Ammon's horn (tissue), 1 donor: ENCODE data around the gene ASB9.
"Not testable (repeated sequence)": the region's sequence is repeated elsewhere in the genome, so short reads cannot be mapped to it uniquely, and the experiment has no call there.

Source experiments
- DNase-seq: peaks from one replicate; pipeline ENCODE4 v3.0.0-alpha.2; 2016; ENCODE audit warnings: low spot score

The ASB9 gene

GRCh38 chrX:15269618-15270521 is at the start of gene ASB9:
Gene ASB9 (minus strand): TSS chrX:15270083. CDS start chrX:15269874, 209 bp downstream.
- peak; percentile 8 for DNase-seq

GRCh38 chrX:15319075-15319474 is 49.2 kb upstream of the ASB9 start:
- DNase-seq = peak; percentile 53

- no peak for DNase-seq
Measured at GRCh38 chrX:15315509-15315908, 45.6 kb upstream of the ASB9 start, which contains the start of gene ASB11. Gene ASB11 (minus strand): TSS chrX:15315640. CDS start chrX:15315605, 35 bp downstream.

GRCh38 chrX:15314472-15314871 is 44.6 kb upstream of the ASB9 start:
- no peak for DNase-seq

GRCh38 chrX:15311119-15311518 is 41.2 kb upstream of the ASB9 start:
- DNase-seq = no peak

GRCh38 chrX:15310117-15310516 is 40.2 kb upstream of the ASB9 start:
- DNase-seq = peak; percentile 37

- not testable (repeated sequence) for DNase-seq
Measured at GRCh38 chrX:15305899-15306298, 36.0 kb upstream of the ASB9 start.

- peak; percentile 32 for DNase-seq
Measured at GRCh38 chrX:15301924-15302323, 32.0 kb upstream of the ASB9 start.

- DNase-seq = peak; percentile 29
Measured at GRCh38 chrX:15299941-15300851, 30.3 kb upstream of the ASB9 start.

- DNase-seq = no peak
Measured at GRCh38 chrX:15298780-15299179, 28.9 kb upstream of the ASB9 start.

GRCh38 chrX:15298201-15298600 is 28.3 kb upstream of the ASB9 start:
- DNase-seq = no peak

- no peak for DNase-seq
Measured at GRCh38 chrX:15293451-15293850, 23.6 kb upstream of the ASB9 start.

GRCh38 chrX:15292861-15293260 is 23.0 kb upstream of the ASB9 start:
- DNase-seq = no peak

GRCh38 chrX:15277604-15278003 is 7.7 kb upstream of the ASB9 start:
- DNase-seq = no peak

- DNase-seq = no peak
Measured at GRCh38 chrX:15274946-15275345, 5.1 kb upstream of the ASB9 start.

GRCh38 chrX:15273275-15273674 is 3.4 kb upstream of the ASB9 start:
- not testable (repeated sequence) for DNase-seq

- DNase-seq = no peak
Measured at GRCh38 chrX:15271757-15272156, 1.9 kb upstream of the ASB9 start.

- DNase-seq = no peak
Measured at GRCh38 chrX:15269120-15269519, 763 bp downstream of the ASB9 start.

- DNase-seq = no peak
Measured at GRCh38 chrX:15254852-15255251, 15.0 kb downstream of the ASB9 start.

GRCh38 chrX:15245896-15246295 is 24.0 kb downstream of the ASB9 start:
- DNase-seq = peak; percentile 2

GRCh38 chrX:15244421-15244820 is 25.5 kb downstream of the ASB9 start:
- no peak for DNase-seq

- peak; percentile 58 for DNase-seq
Measured at GRCh38 chrX:15242899-15243555, 26.9 kb downstream of the ASB9 start.
